DOHH2 (cell line): ENCODE results near the gene IGSF11.

Experiments
- H3F3A ChIP-seq: fragments of 200-600 bp; sonication (generic), shearing (Covaris generic); 2 replicates; pipeline ENCODE4 v1.6.0; 2016; ENCODE audit warnings: antibody characterized with exemption, mild to moderate bottlenecking; ENCODE audit not compliant: control insufficient read depth, insufficient read depth
- H3K27ac ChIP-seq: fragments of 200-600 bp; sonication (generic); 2 replicates; pipeline ENCODE4 v1.5.1; 2014; ENCODE audit warnings: low read depth, mild to moderate bottlenecking, low read length, moderate library complexity
- H3K27me3 ChIP-seq: fragments of 200-600 bp; sonication (generic); 2 replicates; pipeline ENCODE4 v1.6.1; 2014; ENCODE audit warnings: mild to moderate bottlenecking, low read length, mixed read lengths; ENCODE audit not compliant: control insufficient read depth
- H3K36me3 ChIP-seq: fragments of 200-600 bp; sonication (generic); 2 replicates; pipeline ENCODE4 v1.6.1; 2014; ENCODE audit warnings: mild to moderate bottlenecking, low read length, moderate library complexity, mixed read lengths; ENCODE audit not compliant: control insufficient read depth
- H3K4me1 ChIP-seq: fragments of 200-600 bp; sonication (generic); 2 replicates; pipeline ENCODE4 v1.6.1; 2014; ENCODE audit warnings: mild to moderate bottlenecking, low read length, mixed read lengths; ENCODE audit not compliant: control insufficient read depth
- H3K4me2 ChIP-seq: fragments of 200-600 bp; sonication (generic); 2 replicates; pipeline ENCODE4 v1.6.0; 2014; ENCODE audit warnings: mild to moderate bottlenecking, low read length, moderate library complexity
- H3K4me3 ChIP-seq: fragments of 200-600 bp; sonication (generic); 2 replicates; pipeline ENCODE4 v1.5.1; 2014; ENCODE audit warnings: mild to moderate bottlenecking, low read length, mixed read lengths
- H3K79me2 ChIP-seq: fragments of 200-600 bp; sonication (generic); 2 replicates; pipeline ENCODE4 v1.6.1; 2014; ENCODE audit warnings: mild to moderate bottlenecking, low read length, mixed read lengths; ENCODE audit not compliant: control insufficient read depth
- H3K9me2 ChIP-seq: fragments of 200-600 bp; sonication (generic); replicated peaks from 2 replicates; pipeline ENCODE4 v1.6.1; 2014; ENCODE audit warnings: mild to moderate bottlenecking, low read length, mixed read lengths; ENCODE audit not compliant: control insufficient read depth
- H3K9me3 ChIP-seq: fragments of 200-600 bp; sonication (generic); 2 replicates; pipeline ENCODE4 v1.6.1; 2014; ENCODE audit warnings: antibody characterized with exemption, low read length, mixed read lengths; ENCODE audit not compliant: control insufficient read depth, insufficient read depth
- H4K20me1 ChIP-seq: fragments of 200-600 bp; sonication (generic); 2 replicates; pipeline ENCODE4 v1.6.0; 2014; ENCODE audit warnings: low read depth, mild to moderate bottlenecking, antibody characterized with exemption, low read length, moderate library complexity; ENCODE audit not compliant: control insufficient read depth, insufficient read depth
- EZH2phosphoT487 ChIP-seq: fragments of 200-600 bp; sonication (generic); IDR thresholded peaks from 2 replicates; pipeline ENCODE4 v1.6.1; 2017; ENCODE audit warnings: borderline replicate concordance, mild to moderate bottlenecking, antibody characterized with exemption, low read length, moderate library complexity, mixed read lengths
- TF ChIP-seq, protein P1 (sequence below): fragments of 200-600 bp; sonication (generic); IDR thresholded peaks from one replicate; pipeline ENCODE4 v1.5.1; 2014; ENCODE audit warnings: antibody characterized with exemption, mild to moderate bottlenecking, low read depth, low read length; ENCODE audit not compliant: poor library complexity, severe bottlenecking

IGSF11 gene

GRCh38 chr3:118850687-118851086 lies 184.0 kb downstream of the IGSF11 start:
- Histone ChIP-seq H3K4me2 (no peak overlapping the region), H3K27me3 (no peaks in the 10 kb centered on the region), H4K20me1 (no peaks in the 10 kb centered on the region), H3K4me1 (no peaks in the 10 kb centered on the region), H3K4me3 (no peak overlapping the region), H3K9me2 (no peaks in the 10 kb centered on the region), H3K36me3 (no peaks in the 10 kb centered on the region), H3K79me2 (no peaks in the 10 kb centered on the region), H3K9me3 (no peaks in the 10 kb centered on the region), H3K27ac (no peak overlapping the region), H3F3A (no peaks in the 10 kb centered on the region)
- no peak for TF ChIP-seq EZH2phosphoT487
- TF ChIP-seq, protein P1, sequence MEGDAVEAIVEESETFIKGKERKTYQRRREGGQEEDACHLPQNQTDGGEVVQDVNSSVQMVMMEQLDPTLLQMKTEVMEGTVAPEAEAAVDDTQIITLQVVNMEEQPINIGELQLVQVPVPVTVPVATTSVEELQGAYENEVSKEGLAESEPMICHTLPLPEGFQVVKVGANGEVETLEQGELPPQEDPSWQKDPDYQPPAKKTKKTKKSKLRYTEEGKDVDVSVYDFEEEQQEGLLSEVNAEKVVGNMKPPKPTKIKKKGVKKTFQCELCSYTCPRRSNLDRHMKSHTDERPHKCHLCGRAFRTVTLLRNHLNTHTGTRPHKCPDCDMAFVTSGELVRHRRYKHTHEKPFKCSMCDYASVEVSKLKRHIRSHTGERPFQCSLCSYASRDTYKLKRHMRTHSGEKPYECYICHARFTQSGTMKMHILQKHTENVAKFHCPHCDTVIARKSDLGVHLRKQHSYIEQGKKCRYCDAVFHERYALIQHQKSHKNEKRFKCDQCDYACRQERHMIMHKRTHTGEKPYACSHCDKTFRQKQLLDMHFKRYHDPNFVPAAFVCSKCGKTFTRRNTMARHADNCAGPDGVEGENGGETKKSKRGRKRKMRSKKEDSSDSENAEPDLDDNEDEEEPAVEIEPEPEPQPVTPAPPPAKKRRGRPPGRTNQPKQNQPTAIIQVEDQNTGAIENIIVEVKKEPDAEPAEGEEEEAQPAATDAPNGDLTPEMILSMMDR, result no peak
